Urinary bladder (tissue), 4 donors: Measurements from ENCODE around the gene CLSTN2. TPM values are rescaled to one million over a fixed set of nuclear protein-coding genes. Genes with fewer than 3 reads are reported as not detected.

Source experiments
- DNase-seq: peaks from one replicate; pipeline ENCODE4 v3.0.0-alpha.2; 2015; ENCODE audit errors: extremely low spot score
- H3K27ac ChIP-seq: one replicate; pipeline ENCODE4 v1.5.1; 2013; ENCODE audit warnings: low read depth, mild to moderate bottlenecking, moderate library complexity
- H3K36me3 ChIP-seq: one replicate; pipeline ENCODE4 v1.6.1; 2013; ENCODE audit warnings: mild to moderate bottlenecking, moderate library complexity; ENCODE audit not compliant: insufficient read depth
- H3K4me1 ChIP-seq: one replicate; pipeline ENCODE4 v1.6.1; 2013; ENCODE audit warnings: mild to moderate bottlenecking, moderate library complexity; ENCODE audit not compliant: insufficient read depth
- H3K4me3 ChIP-seq: one replicate; pipeline ENCODE4 v1.5.1; 2013; ENCODE audit warnings: low read depth, low read length
- WGBS: extraction: QIAGEN DNeasy Blood & Tissue Kit; methylation state at CpG from one replicate; pipeline ENCODE4 v1.1.7; 2013; 5-methylcytosine and 5-hydroxymethylcytosine counted together
- polyA plus RNA-seq: library from polyadenylated mRNA; stranded (reverse); fragments of 200-250 nt; gene quantifications from one replicate; pipeline ENCODE4 v1.2.3, GENCODE V29; 2013
- total RNA-seq: library from RNA; depleted of rRNA; stranded (reverse); fragments of >200 nt; gene quantifications from one replicate; pipeline ENCODE4 v1.2.3, GENCODE V29; 2014
- donor health status: healthy with polysubstance abuse.
- donor health status: healthy.

The CLSTN2 gene
- total and polyA plus RNA-seq, 2 donors = 1.1 to 4.9 TPM

- Histone ChIP-seq H3K4me1 (no peaks in the 10 kb centered on the region), H3K4me3 (no peak overlapping the region), H3K27ac (no peak overlapping the region), H3K36me3 (no peaks in the 10 kb centered on the region)
- DNase-seq = no peak
- WGBS = 87% methylated on average over 6 of the region's 6 CpGs
These were observed 403.9 kb downstream of the CLSTN2 start for GRCh38 chr3:140338916-140339315.

GRCh38 chr3:140341203-140341602 is 406.2 kb downstream of the CLSTN2 start:
- no peaks in the 10 kb centered on the region for H3K36me3 ChIP-seq
- WGBS = 45% methylated on average over 5 of the region's 5 CpGs
- no peak overlapping the region for H3K4me3 ChIP-seq
- no peak for DNase-seq
- H3K27ac ChIP-seq = no peak overlapping the region
- H3K4me1 ChIP-seq = no peaks in the 10 kb centered on the region

GRCh38 chr3:140341817-140342403 is 406.9 kb downstream of the CLSTN2 start:
- DNase-seq = no peak
- H3K36me3 ChIP-seq = no peaks in the 10 kb centered on the region
- no peaks in the 10 kb centered on the region for H3K4me1 ChIP-seq
- H3K27ac ChIP-seq = no peak overlapping the region
- 93% methylated on average over 5 of the region's 5 CpGs for WGBS
- H3K4me3 ChIP-seq = no peak overlapping the region

- no peak overlapping the region for H3K27ac ChIP-seq
- WGBS = 73% methylated on average over 2 of the region's 2 CpGs
- no peak for DNase-seq
These were observed 407.7 kb downstream of the CLSTN2 start for GRCh38 chr3:140342668-140343067.

GRCh38 chr3:140343211-140344081 is 408.5 kb downstream of the CLSTN2 start:
- Histone ChIP-seq H3K4me3 (no peak overlapping the region), H3K27ac (no peak overlapping the region), H3K4me1 (no peaks in the 10 kb centered on the region), H3K36me3 (no peaks in the 10 kb centered on the region)
- DNase-seq = no peak
- WGBS = 47% methylated on average over 8 of the region's 8 CpGs

More at GRCh38 chr3:140342668-140343067, 407.7 kb downstream of the CLSTN2 start:
- Histone ChIP-seq H3K36me3 (no peaks in the 10 kb centered on the region), H3K4me3 (no peak overlapping the region), H3K4me1 (no peaks in the 10 kb centered on the region)

GRCh38 chr3:140344082-140344454 is 409.1 kb downstream of the CLSTN2 start:
- H3K36me3 ChIP-seq = no peaks in the 10 kb centered on the region
- WGBS = 68% methylated on average over 5 of the region's 5 CpGs
- no peak overlapping the region for H3K4me3 ChIP-seq
- H3K27ac ChIP-seq = no peak overlapping the region
- no peaks in the 10 kb centered on the region for H3K4me1 ChIP-seq
- no peak for DNase-seq

GRCh38 chr3:140344601-140345205 is 409.7 kb downstream of the CLSTN2 start:
- Histone ChIP-seq H3K4me1 (no peaks in the 10 kb centered on the region), H3K4me3 (no peak overlapping the region), H3K36me3 (no peaks in the 10 kb centered on the region), H3K27ac (no peak overlapping the region)
- 94% methylated on average over 5 of the region's 5 CpGs for WGBS
- no peak for DNase-seq

- DNase-seq = no peak
- no peak overlapping the region for H3K27ac ChIP-seq
- H3K4me3 ChIP-seq = no peak overlapping the region
- no peaks in the 10 kb centered on the region for H3K4me1 ChIP-seq
- no peaks in the 10 kb centered on the region for H3K36me3 ChIP-seq
These were observed 412.2 kb downstream of the CLSTN2 start for GRCh38 chr3:140347151-140347550.

- Histone ChIP-seq H3K4me3 (no peak overlapping the region), H3K27ac (no peak overlapping the region), H3K36me3 (no peaks in the 10 kb centered on the region), H3K4me1 (no peaks in the 10 kb centered on the region)
- DNase-seq = no peak
- 67% methylated on average over 4 of the region's 4 CpGs for WGBS
These were observed 415.0 kb downstream of the CLSTN2 start for GRCh38 chr3:140349938-140350337.

- H3K36me3 ChIP-seq = no peaks in the 10 kb centered on the region
- H3K4me1 ChIP-seq = no peaks in the 10 kb centered on the region
- H3K4me3 ChIP-seq = no peak overlapping the region
- WGBS = 67% methylated on average over 3 of the region's 3 CpGs
- no peak for DNase-seq
- no peak overlapping the region for H3K27ac ChIP-seq
These were observed 416.5 kb downstream of the CLSTN2 start for GRCh38 chr3:140351466-140351865.

GRCh38 chr3:140355481-140355880 is 420.5 kb downstream of the CLSTN2 start:
- Histone ChIP-seq H3K27ac (no peak overlapping the region), H3K4me3 (no peak overlapping the region), H3K4me1 (no peaks in the 10 kb centered on the region), H3K36me3 (no peaks in the 10 kb centered on the region)
- 86% methylated on average over 3 of the region's 3 CpGs for WGBS
- DNase-seq = no peak

- no peaks in the 10 kb centered on the region for H3K4me1 ChIP-seq
- no peak overlapping the region for H3K27ac ChIP-seq
- no peak for DNase-seq
- H3K36me3 ChIP-seq = no peaks in the 10 kb centered on the region
- H3K4me3 ChIP-seq = no peak overlapping the region
- WGBS = 79% methylated on average over 3 of the region's 3 CpGs
These were observed 423.7 kb downstream of the CLSTN2 start for GRCh38 chr3:140358686-140359085.

GRCh38 chr3:140359233-140359995 is 424.4 kb downstream of the CLSTN2 start:
- WGBS = 67% methylated on average over 5 of the region's 5 CpGs
- no peak overlapping the region for H3K27ac ChIP-seq
- H3K36me3 ChIP-seq = no peaks in the 10 kb centered on the region
- DNase-seq = no peak
- H3K4me3 ChIP-seq = no peak overlapping the region
- H3K4me1 ChIP-seq = no peaks in the 10 kb centered on the region
